ENCODE measurements around the gene COP1. TPM values are rescaled to one million over a fixed set of nuclear protein-coding genes. Genes with fewer than 3 reads are reported as not detected.

Gene COP1
- total RNA-seq, 1 donor from 2014 or later, result 64.9 TPM

DNA sequence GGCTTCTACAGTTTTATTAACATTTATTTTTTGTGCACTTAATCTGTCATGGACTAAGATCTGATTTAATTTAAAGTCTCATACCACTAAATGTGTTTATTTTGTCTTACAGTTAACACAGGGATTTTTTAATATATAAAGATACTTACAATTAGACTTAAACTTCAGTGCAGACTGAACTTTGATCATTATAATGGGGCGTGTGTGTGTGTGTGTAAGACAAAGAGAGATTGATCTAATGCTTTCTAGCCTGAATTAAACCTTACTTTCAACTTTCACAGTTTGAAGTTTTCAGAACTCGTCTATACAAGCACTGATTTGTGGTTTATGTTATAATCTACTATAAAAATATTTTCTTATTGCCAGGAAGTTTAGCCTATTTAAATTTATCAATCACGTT is 150.8 kb downstream of the COP1 start:
- Mint-ChIP-seq H3K4me3 (ENCODE audit: unreplicated experiment) (no peak overlapping the region), H3K9me3 (ENCODE audit: unreplicated experiment) (no peaks in the 10 kb centered on the region), H3K27ac (ENCODE audit: unreplicated experiment) (no peak overlapping the region), H3K36me3 (ENCODE audit: low read depth, unreplicated experiment) (no peaks in the 10 kb centered on the region), H3K4me1 (ENCODE audit: unreplicated experiment) (no peaks in the 10 kb centered on the region), H3K27me3 (ENCODE audit: unreplicated experiment) (no peaks in the 10 kb centered on the region)
- DNase-seq (ENCODE audit: low spot score), result no peak
- TF ChIP-seq, protein P1, sequence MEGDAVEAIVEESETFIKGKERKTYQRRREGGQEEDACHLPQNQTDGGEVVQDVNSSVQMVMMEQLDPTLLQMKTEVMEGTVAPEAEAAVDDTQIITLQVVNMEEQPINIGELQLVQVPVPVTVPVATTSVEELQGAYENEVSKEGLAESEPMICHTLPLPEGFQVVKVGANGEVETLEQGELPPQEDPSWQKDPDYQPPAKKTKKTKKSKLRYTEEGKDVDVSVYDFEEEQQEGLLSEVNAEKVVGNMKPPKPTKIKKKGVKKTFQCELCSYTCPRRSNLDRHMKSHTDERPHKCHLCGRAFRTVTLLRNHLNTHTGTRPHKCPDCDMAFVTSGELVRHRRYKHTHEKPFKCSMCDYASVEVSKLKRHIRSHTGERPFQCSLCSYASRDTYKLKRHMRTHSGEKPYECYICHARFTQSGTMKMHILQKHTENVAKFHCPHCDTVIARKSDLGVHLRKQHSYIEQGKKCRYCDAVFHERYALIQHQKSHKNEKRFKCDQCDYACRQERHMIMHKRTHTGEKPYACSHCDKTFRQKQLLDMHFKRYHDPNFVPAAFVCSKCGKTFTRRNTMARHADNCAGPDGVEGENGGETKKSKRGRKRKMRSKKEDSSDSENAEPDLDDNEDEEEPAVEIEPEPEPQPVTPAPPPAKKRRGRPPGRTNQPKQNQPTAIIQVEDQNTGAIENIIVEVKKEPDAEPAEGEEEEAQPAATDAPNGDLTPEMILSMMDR (IDR thresholded peaks at IDR 0.05; ENCODE audit: unreplicated experiment), result no peak

- no peak for DNase-seq (ENCODE audit: low spot score)
- no peaks in the 10 kb centered on the region for H3K4me1 Mint-ChIP-seq (ENCODE audit: unreplicated experiment)
- no peak overlapping the region for H3K4me3 Mint-ChIP-seq (ENCODE audit: unreplicated experiment)
- no peaks in the 10 kb centered on the region for H3K27me3 Mint-ChIP-seq (ENCODE audit: unreplicated experiment)
- TF ChIP-seq, protein P1 (IDR thresholded peaks at IDR 0.05; ENCODE audit: unreplicated experiment), result no peak
- no peaks in the 10 kb centered on the region for H3K9me3 Mint-ChIP-seq (ENCODE audit: unreplicated experiment)
- H3K36me3 Mint-ChIP-seq (ENCODE audit: low read depth, unreplicated experiment), result no peaks in the 10 kb centered on the region
- no peak overlapping the region for H3K27ac Mint-ChIP-seq (ENCODE audit: unreplicated experiment)
Observed at GRCh38 chr1:176055398-176055797, 151.7 kb downstream of the COP1 start.

DNA sequence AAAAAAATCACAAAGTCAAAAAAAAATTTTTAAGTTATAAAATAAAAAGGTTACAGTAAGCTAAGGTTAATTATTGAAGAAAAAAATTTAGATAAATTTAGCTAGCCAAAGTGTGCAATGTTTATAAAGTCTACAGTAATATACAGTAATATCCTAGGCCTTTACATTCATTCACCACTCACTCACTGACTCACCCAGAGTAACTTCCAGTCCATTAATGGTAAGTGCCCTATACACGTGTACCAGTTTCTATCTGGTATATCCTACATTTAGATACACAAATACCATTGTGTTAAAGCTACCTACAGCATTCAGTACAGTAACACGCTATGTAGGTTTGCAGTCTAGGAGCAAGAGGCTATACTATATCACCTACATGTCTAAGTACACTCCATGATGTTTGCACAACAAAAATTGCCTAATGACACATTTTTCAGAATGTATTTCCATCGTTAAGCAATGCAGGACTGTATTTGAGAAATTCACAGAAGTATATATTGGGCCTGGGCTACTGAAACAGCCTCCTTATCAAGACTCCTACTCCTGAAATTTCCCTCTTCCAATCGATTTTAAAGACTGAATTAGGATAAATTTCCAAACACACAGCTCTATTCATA is 155.1 kb downstream of the COP1 start:
- Mint-ChIP-seq H3K4me1 (ENCODE audit: unreplicated experiment) (no peaks in the 10 kb centered on the region), H3K9me3 (ENCODE audit: unreplicated experiment) (no peaks in the 10 kb centered on the region), H3K4me3 (ENCODE audit: unreplicated experiment) (no peak overlapping the region), H3K36me3 (ENCODE audit: low read depth, unreplicated experiment) (no peaks in the 10 kb centered on the region), H3K27me3 (ENCODE audit: unreplicated experiment) (no peaks in the 10 kb centered on the region), H3K27ac (ENCODE audit: unreplicated experiment) (no peak overlapping the region)
- DNase-seq (ENCODE audit: low spot score), result no peak
- TF ChIP-seq, protein P1 (IDR thresholded peaks at IDR 0.05; ENCODE audit: unreplicated experiment), result no peak

DNA sequence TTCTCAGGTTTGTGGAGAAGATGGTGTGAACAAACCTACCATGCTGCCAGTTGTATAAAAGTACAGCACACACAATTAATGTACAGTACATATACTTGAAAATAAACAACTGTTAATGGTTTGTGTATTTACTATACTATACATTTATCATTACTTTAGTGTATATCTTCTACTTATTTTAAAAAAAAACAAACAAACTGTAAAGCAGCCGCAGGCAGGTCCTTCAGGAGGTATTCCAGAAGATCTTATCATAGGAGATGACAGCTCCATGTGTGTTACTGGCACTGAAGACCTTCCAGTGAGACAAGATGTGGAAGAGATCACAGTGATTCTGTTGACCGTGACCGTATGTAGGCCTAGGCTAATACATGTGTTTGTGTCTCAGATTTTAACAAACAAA is 155.7 kb downstream of the COP1 start:
- H3K4me1 Mint-ChIP-seq (ENCODE audit: unreplicated experiment), result no peaks in the 10 kb centered on the region
- no peaks in the 10 kb centered on the region for H3K36me3 Mint-ChIP-seq (ENCODE audit: low read depth, unreplicated experiment)
- TF ChIP-seq, protein P1 (IDR thresholded peaks at IDR 0.05; ENCODE audit: unreplicated experiment), result no peak
- H3K27ac Mint-ChIP-seq (ENCODE audit: unreplicated experiment), result no peak overlapping the region
- DNase-seq (ENCODE audit: low spot score), result no peak
- no peaks in the 10 kb centered on the region for H3K27me3 Mint-ChIP-seq (ENCODE audit: unreplicated experiment)
- no peak overlapping the region for H3K4me3 Mint-ChIP-seq (ENCODE audit: unreplicated experiment)
- no peaks in the 10 kb centered on the region for H3K9me3 Mint-ChIP-seq (ENCODE audit: unreplicated experiment)

- TF ChIP-seq, protein P1 (IDR thresholded peaks at IDR 0.05; ENCODE audit: unreplicated experiment), result no peak
- no peak overlapping the region for H3K27ac Mint-ChIP-seq (ENCODE audit: unreplicated experiment)
- no peaks in the 10 kb centered on the region for H3K9me3 Mint-ChIP-seq (ENCODE audit: unreplicated experiment)
- H3K4me3 Mint-ChIP-seq (ENCODE audit: unreplicated experiment), result no peak overlapping the region
- no peak for DNase-seq (ENCODE audit: low spot score)
- no peaks in the 10 kb centered on the region for H3K27me3 Mint-ChIP-seq (ENCODE audit: unreplicated experiment)
- H3K36me3 Mint-ChIP-seq (ENCODE audit: low read depth, unreplicated experiment), result no peaks in the 10 kb centered on the region
- no peaks in the 10 kb centered on the region for H3K4me1 Mint-ChIP-seq (ENCODE audit: unreplicated experiment)
Observed at GRCh38 chr1:176049582-176049981, 157.5 kb downstream of the COP1 start.

All from endothelial cell (in vitro differentiated cells).